Pulmonary artery endothelial cell (primary cell): ENCODE data around the gene RAET1G. TPM values are rescaled to one million over a fixed set of nuclear protein-coding genes. Genes with fewer than 3 reads are reported as not detected.
"Not testable (repeated sequence)": the region's sequence is repeated elsewhere in the genome, so short reads cannot be mapped to it uniquely, and the experiment has no call there.

Experiments
- DNase-seq: peaks from one replicate; pipeline ENCODE4 v3.0.0-alpha.2; 2011; ENCODE audit warnings: low read depth, low spot score
- total RNA-seq: library from RNA; depleted of rRNA; stranded (reverse); fragments of >200 nt; gene quantifications from 2 replicates; pipeline ENCODE4 v1.2.3, GENCODE V29; 2014

RAET1G gene
- total RNA-seq, 1 donor from 2014 or later, result 0.13 TPM

DNA sequence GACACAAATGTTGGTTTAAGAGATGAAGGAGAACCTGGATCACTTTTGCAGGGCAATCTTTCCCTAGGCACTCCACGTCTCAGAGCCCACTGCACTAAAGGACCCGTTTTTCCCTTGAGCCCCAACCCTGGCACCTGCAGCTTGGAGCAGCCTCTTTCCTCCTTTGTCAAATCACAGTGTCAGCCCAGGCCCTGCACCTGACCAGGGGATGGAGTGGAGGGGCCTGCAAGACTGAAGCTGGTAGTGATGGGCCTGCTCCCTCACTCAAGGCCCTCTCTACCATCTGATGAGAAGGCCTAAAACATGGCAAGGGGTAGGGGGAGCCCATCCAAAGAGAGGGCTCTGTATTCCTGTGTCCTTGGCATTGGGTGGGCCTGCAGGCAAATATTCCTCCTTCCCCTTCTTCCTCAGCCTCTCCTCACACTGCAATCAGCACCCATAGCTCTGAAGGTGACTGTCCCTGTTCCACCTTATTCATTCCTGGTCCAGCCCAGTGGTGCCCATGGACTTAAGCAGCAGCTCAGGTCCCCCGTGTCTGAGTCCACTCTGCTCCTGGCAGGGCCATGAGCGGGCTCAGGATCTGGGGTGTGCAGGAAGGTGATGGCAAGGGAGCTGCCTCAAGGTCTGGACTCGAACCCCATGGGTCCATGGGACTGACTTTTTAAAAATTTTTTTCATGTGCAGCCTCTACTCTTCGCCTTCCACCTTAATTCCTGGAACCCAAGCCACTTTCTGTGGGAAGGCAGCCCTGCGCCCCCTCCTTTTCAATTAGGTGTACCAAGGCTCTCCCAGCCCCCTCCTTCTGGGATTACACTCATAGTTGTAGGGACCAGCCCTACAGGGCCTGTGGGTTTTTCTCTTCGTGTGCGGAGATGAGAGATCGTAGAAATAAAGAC is 6.7 kb downstream of the RAET1G start:
- no peak for DNase-seq

DNA sequence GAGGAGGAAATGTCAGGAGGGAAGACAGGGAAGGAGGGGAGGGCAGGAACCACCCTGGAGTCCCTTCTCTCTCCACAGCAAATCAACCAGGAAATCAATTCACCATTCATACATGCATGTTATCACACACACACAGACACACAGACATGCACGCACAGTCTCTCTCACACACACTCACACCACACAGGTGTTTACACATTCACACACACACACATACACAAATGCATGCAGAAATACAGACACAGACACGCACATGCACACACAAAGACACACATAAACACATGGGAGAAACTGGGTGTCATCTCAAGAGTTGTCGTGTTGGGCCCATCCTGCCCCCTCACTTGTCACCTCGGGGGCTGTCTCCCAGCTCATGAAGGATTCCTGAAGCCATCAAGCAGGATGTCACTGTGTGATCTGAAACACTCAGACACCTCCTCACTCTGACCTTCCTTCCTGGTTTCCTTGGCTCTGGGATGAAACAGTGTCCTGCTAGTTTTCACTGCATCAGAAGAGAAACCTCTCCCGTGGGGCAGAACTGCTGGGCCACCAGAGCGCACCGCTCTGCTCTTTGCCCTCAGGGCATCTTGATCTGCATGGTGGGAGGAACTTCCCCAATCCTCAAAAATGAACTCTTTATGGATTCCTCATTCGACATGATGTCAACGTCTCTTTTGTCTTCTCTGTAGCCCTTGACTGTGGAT is 9.2 kb downstream of the RAET1G start:
- no peak for DNase-seq

DNA sequence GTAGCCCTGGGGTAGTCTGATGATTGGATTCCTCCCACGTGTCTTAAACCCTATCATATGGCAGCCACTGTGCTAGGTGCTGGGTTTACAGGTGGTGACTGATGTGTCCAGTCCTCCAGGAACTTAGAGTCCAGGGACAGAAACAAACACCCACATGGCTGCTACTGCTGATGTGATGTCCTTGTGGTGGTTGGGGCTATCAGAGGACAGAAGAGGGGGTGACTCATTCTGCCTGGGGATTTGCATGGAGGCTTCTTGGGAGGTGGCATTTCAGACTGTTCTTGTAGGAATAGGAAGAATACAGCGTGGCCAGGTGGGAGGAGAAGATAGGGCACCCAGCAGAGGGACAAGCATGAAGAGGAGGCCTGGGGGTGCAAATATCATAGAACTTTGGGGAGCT is 9.8 kb downstream of the RAET1G start:
- no peak for DNase-seq

DNA sequence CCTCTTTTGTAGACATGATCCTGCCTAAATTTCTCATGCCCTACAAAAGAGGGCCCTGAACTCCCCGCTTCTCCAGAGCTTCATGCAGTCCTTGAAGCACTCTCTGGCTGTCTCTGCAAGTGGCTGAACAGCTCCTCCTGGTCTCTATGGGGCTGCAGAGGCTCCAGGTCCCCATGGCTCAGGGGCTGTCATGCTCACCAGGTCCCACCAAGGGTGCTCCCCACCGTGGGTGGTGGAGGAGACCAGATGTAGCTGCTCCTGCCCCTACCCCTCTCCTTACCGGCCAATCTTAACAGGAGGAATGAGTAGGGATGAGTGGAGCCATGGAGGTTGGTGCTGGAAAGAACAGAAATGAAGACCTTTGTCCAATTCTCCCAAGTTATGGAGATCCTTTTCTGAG is 10.2 kb downstream of the RAET1G start:
- DNase-seq, result not testable (repeated sequence)

DNA sequence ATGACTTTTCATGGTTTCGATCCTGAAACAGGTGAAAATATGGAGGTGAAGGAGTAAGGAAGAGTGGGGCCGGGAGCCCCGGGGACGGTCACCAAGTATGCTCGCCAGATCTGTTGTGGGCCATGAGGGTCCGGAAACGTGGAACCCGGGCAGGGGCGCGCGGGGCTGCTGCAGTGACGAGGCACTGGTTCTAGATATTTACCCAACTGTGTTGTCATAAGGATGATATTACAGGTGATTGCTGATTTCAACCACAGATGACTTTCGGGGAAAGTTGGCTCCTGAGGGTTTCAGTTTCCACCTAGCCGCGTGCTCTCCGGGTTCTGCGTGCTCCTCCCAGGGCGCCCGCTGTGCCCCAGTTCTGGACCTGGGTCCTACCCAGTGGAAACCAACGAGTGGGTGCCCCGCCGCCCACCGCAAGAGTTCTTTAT is 12.2 kb downstream of the RAET1G start:
- DNase-seq, result no peak

DNA sequence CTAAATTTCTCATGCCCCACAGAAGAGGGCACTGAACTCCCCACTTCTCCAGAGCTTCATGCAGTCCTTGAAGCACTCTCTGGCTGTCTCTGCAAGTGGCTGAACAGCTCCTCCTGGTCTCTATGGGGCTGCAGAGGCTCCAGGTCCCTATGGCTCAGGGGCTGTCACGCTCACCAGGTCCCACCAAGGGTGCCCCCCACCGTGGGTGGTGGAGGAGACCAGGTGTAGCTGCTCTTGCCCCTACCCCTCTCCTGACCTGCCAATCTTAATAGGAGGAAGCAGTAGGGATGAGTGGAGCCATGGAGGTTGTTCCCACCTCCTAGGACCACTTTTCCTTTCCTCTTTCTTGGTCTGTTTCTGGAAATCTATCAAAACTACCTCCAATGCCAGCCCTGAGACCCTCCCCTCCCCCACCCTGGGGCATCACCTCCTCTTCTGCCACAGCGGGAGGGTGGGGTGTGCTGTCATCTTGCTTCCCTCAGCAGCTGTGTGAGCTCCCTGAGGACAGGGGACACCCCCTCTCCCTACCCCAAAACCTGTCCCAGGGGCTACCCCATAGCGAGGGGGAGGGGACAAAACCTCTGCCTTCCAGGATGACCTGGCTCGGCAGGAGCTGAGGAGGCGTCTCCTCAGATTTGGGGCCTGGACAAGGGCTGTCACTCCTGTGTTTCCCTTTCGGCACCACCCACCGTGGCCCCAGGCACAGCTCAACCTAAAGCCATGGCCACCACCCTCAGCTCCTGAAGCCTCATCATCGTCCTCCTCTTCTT is 13.0 kb downstream of the RAET1G start:
- no peak for DNase-seq

DNA sequence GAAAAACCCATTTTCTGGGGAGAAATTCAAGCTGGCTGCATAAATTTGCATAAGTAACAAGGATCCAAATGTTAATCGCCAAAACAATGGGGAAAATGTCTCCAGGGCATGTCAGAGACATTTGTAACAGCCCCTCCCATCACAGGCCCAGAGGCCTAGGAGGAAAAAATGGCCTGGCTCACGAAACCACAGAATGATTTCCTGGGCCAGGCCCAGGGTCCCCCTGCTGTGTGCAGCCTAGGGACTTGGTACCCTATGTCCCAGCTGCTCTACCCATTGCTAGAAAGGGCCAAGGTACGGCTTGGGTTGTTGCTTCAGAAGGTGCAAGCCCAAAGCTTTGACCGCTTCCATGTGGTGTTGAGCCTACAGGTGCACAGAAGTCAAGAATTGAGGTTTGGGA is 14.4 kb downstream of the RAET1G start:
- not testable (repeated sequence) for DNase-seq

DNA sequence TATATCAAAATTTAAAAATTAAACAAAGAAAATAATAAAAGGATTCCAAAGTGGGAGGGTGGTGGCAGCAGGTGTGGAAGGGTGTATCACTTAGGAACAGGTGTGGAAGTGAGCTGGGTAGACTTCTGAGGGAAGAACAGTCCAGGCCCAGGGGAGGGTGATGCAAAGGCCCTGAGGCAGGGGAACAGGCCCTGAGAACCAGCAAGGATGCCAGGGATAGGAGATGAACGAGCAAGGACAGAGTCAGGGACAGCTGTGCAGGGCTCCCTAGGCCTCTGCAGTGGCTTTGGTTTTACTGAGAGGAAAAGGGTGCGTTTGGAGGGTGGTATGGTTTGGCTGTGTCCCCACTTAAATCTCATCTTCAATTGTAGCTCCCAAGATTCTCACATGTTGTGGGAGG is 15.6 kb downstream of the RAET1G start:
- no peak for DNase-seq

DNA sequence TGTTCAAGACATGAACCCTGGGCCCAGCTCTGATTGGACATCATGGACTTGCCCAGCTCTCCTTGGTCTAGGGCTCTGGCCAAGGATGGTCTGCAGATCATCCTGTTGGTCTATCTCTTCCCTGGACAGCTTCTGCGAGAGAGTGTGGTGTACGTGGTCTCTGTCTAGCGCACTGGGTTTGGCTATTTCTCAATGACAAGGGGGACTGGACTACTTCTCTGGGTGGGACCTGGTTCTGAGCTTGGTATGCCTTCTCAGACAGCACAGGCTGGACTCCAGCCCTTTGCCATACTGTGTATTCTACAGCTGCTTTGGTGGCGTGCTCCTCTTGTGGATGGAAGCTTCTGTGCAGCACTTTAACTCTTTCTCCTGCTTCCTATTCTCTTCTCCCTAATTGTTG is 16.5 kb downstream of the RAET1G start:
- DNase-seq, result no peak

DNA sequence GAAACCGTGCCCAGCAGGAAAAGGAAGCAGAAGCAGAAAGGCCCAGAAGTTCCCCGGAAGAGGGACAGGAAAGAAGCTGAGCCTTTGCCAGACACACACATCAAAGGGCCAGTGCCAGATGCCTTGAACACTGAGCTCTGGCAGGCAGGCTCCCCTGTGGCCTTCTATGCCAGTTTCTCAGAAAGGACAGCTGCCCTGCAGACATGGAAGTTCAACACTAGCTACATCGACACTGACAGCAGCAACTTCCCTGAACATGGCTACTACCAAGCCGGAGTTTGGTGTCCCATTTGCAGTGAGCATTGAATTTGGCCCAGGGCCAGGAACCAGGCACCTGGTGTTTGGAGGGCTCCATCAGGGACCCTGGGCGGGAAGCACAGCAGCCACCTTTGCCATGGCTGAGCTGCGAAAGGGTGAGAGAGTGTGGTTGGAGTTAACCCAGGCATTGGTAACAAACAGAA is 17.0 kb downstream of the RAET1G start:
- no peak for DNase-seq

DNA sequence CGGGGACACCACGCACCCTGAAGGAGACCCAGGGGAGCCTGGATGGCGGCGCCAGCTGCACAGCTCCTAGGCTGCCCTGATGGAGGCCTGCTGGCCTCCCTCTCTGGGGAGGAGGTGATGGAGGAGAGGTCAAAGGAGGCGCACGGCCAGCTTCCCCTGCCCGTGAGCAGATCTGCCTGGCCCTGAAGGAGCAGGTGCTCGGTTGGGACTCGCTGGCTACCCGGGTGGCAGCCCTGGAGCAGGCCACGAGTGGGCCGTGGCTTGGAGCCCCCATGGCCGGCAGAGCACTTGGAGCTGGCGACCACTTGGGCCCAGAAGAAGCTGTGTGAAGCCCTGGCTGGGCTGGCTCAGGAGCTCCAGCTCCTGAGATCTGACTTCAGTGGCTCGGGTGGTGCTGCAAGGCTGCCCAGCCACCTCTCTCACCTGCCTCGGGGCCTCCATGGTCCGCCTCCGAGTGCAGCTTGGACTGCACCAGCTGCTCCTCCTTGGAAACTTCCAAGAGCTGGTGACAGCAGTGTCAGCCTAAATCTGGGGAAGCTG is 17.5 kb downstream of the RAET1G start:
- DNase-seq, result no peak

DNA sequence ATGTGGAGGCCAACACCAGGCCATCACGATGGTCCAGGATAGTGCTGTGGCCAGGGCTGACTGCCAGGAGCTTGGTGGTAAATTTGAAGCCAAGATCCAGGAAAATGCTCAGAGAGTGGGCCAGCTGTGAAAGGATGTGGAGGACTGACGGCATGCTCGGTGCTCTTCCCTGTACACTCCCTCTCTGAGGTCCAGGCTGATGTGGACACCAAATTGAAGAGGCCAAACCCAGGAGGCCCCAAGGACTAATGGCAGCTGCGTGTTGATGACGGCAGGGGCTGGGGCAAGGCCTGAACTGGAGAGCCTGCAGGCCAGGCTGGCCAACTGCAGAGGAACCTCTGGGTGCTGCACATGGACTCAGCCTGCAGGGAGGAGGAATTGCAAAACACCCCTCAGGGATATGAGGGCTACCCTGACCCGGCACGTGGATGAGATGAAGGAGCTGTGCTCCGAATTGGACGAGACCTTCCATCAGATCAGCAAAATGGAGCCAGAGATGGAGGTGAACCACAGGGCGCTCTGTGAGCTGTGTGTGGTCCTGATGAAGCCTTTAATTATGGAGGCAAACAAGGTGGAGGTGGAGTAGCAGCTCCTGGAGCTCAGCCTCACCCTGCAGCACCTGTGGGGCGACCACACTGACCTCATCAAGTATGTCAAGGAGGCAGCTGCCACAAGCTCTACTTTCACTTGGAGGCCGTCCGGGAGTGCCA is 18.1 kb downstream of the RAET1G start:
- no peak for DNase-seq

DNA sequence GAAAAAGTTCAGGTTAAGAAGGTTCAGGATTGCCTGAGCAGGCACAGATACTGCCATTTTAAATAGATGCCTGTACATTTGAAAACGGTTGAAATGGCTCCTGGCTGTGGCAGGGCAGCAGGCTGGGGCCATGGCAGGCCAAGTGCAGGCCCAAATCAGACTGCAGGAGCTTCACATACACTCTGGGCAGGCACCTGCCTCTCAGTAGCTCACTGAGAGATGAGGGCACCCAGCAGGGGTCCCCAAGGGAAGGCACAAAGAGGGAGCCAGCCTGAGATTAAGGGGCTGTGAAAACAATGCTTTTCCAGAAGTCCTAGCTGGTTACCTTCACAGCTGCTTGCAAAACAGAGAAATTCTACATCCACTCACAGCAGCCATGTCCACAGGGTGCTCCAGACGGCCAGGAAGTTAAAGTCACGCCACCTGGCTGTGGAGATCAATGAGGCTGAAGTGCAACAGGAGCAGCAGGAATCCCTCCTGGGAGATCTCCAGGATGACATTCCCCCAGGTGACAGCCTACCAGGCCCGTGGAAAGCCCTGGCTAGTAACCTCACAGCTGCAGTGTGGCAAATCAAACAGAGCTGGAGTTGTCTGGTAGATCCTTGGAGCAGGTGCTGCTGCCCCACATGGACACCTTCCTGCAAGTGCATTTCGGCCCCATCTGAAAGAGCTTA is 18.8 kb downstream of the RAET1G start:
- no peak for DNase-seq

DNA sequence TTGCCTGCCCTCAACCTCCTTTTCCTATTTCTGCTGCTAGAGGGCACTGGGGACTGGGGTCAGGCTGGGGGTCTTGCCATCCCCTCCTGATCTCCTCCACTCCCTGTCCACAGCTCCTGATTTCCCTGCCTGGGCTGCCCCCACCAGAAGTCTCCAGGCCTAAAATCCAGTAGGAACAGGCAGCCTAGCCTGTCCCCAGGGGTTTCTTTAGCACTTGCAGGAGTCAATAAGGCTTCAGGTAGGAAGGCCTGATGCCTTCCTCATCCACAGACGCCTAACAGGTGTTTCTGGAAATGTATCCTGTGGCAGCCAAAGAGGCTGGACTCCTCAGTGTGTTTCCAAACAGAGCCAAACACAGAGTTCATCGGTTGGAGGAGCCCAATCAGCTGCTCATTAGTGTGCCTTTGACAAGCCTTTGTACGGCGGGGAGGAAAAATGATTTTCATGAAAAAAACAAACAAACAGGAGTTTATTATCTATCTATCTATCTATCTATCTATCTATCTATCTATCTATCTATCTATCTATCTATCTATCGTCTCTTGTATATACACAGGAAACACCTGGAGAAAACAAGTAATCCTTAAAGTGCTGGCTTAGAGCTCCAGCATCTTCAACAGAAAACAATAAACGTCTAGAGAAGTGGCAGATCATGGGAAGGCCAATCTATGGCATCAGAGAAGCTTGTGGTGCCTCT is 21.3 kb downstream of the RAET1G start:
- DNase-seq, result no peak

DNA sequence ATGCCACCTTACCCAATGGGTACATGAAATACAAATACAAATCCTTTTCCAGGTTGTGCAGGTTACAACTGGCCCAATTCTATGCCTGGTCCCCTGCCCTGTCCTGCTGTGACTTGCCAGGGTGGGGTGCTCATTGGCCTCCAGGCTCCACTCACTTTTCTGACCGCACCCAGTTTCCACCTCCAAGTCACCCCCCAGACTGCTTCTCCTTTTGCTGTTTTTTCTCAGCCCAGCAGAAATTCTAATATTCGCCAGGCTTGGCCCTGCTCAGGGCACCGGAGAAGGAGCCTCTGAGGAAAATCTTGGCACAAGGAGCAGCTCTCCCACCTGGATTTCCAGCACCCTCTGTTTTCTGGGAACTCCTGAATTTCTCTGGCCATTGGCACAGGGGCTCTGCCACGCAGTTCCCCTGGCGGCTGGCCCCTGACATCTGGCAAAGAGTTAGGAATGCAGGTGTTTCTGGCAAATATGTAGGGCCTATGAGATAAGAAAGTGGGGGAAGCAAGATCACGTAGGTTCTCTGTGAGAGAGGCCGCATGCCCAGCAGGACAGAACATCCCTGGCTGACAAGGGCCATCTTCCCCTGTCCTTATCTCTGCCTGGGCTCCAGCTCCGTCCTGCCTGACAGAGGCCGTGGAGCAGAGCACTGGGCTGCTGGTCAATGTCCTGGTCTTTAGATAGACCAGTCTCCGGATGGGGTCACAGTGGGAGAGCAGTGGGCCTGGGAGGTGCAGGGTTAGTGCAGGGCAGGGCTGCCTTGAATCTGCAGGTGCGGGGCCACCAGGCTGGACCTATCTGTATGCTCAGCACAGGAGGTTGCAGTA is 22.1 kb downstream of the RAET1G start:
- no peak for DNase-seq

DNA sequence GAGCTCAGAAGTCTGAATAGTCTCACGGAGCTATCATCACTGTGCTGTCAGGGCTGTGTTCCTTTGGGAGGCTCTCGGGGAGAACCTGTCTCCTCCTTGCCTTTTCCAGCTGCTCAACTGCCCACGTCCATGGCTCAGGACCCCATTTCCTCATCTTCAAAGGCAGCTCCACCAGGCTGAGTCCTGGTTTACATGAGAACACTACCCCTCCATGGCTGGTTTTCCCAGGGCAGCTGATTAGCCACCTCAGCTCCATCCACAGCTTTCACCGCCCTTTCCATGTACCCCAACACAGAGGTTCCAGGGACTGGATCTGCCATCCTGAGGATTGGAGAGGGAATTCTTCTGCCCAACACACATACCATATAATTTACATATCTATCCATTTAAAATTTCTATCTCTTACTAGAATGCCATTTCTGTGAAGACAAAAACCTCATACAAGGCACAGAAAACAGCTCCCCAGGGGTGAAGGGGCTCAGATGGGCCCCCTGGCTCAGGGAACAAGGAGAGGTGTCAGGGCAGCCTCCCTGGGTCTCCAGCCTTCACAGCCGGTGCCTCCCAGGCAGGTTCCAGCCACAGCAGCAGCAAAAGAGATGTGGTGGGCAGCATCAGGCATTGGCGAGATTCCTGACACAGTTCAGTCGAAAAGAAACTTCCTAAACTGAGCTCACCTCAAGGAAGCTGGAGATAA is 22.8 kb downstream of the RAET1G start:
- DNase-seq, result no peak

DNA sequence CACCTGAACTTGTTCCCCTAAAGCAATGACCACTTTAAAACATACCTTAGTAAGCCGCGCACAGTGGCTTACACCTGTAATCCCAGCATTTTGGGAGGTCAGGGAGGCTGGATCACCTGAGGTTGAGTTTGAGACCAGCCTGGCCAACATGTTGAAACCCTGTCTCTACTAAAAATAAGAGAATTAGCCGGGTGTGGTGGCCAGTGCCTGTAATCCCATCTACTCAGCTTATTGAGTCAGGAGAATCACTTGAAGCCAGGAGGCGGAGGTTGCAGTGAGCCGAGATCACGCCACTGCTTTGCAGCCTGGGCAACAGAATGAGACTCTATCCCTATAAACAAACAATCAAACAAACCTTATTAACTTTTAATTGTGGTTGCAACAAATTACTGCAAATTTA is 23.4 kb downstream of the RAET1G start:
- DNase-seq, result no peak

DNA sequence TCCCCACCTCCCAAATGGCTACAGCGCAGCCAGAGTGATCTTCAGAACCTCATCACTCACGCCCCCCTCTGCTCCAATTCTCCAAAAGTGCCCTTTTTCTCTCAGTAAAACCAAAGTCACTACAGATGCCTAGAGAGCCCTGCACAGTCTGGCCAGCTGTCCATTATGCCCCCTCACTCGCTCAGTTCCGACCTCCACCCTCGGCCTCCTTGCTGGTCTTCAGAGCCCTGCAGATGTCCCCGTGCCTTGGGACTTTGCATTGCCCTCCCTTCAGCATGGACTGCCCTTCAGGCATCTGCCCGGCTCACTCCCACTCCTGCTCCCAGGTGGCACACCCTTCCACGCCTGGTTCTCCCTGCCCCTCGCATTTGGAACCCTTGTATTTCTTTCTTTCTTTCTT is 24.0 kb downstream of the RAET1G start:
- no peak for DNase-seq
